H1 (cell line): ENCODE data around the gene TPPP3. TPM values are rescaled to one million over a fixed set of nuclear protein-coding genes. Genes with fewer than 3 reads are reported as not detected.

Experiments
- CTCF ChIA-PET: fragments of 300-600 bp; sonication (Branson Sonifier 250); formaldehyde crosslinking; loops from one replicate; lab custom pipeline; 2021; ENCODE audit not compliant: partially characterized antibody; lab: Charles Lee
- POLR2A ChIA-PET: fragments of 300-600 bp; sonication (Branson Sonifier 250); formaldehyde crosslinking; loops from one replicate; lab custom pipeline; 2021; ENCODE audit warnings: inconsistent platforms; ENCODE audit not compliant: partially characterized antibody; lab: Charles Lee
- DNase-seq, 2 experiments: peaks; one replicate each; pipeline versions ENCODE4 v3.0.0 to v3.0.0-alpha.2; 2010 to 2022; ENCODE audit warnings: low spot score in 2 of 2, low read depth in 1 of 2, mixed read lengths in 1 of 2
- FAIRE-seq: peaks from 2 replicates; lab custom pipeline; 2011; peaks lifted over from hg19 to GRCh38; lab: Jason Lieb, UNC
- H2AFZ ChIP-seq: 2 replicates; pipeline ENCODE4 v1.8.1; 2012; ENCODE audit warnings: low read length, inconsistent platforms
- H2AK5ac ChIP-seq: 2 replicates; pipeline ENCODE4 v1.6.1; 2013; ENCODE audit warnings: low read depth, low read length
- H2BK120ac ChIP-seq: replicated peaks from 2 replicates; pipeline ENCODE3; 2013; ENCODE audit warnings: low read depth, low read length, inconsistent platforms
- H2BK12ac ChIP-seq: 2 replicates; pipeline ENCODE4 v1.6.1; 2013; ENCODE audit warnings: low read depth, low read length
- H2BK15ac ChIP-seq: 2 replicates; pipeline ENCODE4 v1.6.1; 2013; ENCODE audit warnings: low read length
- H2BK20ac ChIP-seq: 2 replicates; pipeline ENCODE4 v1.6.1; 2013; ENCODE audit warnings: low read length
- H2BK5ac ChIP-seq: 2 replicates; pipeline ENCODE4 v1.6.1; 2013; ENCODE audit warnings: low read depth, low read length
- H3K14ac ChIP-seq: 2 replicates; pipeline ENCODE4 v1.6.1; 2013; ENCODE audit warnings: inconsistent platforms; ENCODE audit not compliant: insufficient read length
- H3K18ac ChIP-seq: 2 replicates; pipeline ENCODE4 v1.6.1; 2013; ENCODE audit warnings: low read length; ENCODE audit errors: extremely low read depth
- H3K23ac ChIP-seq: 2 replicates; pipeline ENCODE4 v1.6.1; 2013; ENCODE audit warnings: inconsistent platforms; ENCODE audit not compliant: insufficient read length
- H3K23me2 ChIP-seq: 2 replicates; pipeline ENCODE4 v1.6.1; 2013; ENCODE audit warnings: low read depth, low read length
- H3K27ac ChIP-seq: 2 replicates; pipeline ENCODE4 v1.6.1; 2011; ENCODE audit warnings: low read depth, low read length, inconsistent platforms
- H3K27me3 ChIP-seq, 4 experiments: replicated peaks in 1 of 4; 1 replicate in 1 of 4; 2 replicates in 3 of 4; pipeline versions ENCODE4 v1.6.1 to v1.8.1; 2011 to 2013; ENCODE audit warnings: low read length in 3 of 4, mild to moderate bottlenecking in 3 of 4, inconsistent platforms in 2 of 4, mixed read lengths in 2 of 4, moderate library complexity in 1 of 4; ENCODE audit not compliant: control insufficient read depth in 3 of 4, insufficient read depth in 3 of 4; ENCODE audit errors: extremely low read depth in 1 of 4
- H3K36me3 ChIP-seq, 4 experiments: 2 replicates each; pipeline versions ENCODE4 v1.6.1 to v1.8.1; 2011 to 2013; ENCODE audit warnings: mild to moderate bottlenecking in 4 of 4, low read length in 3 of 4, moderate library complexity in 2 of 4, control low read depth in 1 of 4, inconsistent platforms in 1 of 4; ENCODE audit not compliant: insufficient read depth in 4 of 4, control insufficient read depth in 2 of 4
- H3K4ac ChIP-seq: replicated peaks from 2 replicates; pipeline ENCODE3; 2013; ENCODE audit warnings: low read length, low read depth, mixed read lengths, inconsistent platforms; ENCODE audit not compliant: insufficient read length
- H3K4me1 ChIP-seq, 4 experiments: replicated peaks in 1 of 4; 1 replicate in 1 of 4; 2 replicates in 3 of 4; pipeline versions ENCODE4 v1.6.1 to v1.8.1; 2011 to 2013; ENCODE audit warnings: low read length in 3 of 4, inconsistent platforms in 2 of 4, mixed read lengths in 1 of 4; ENCODE audit not compliant: insufficient read depth in 4 of 4, control insufficient read depth in 3 of 4
- H3K4me2 ChIP-seq, 2 experiments: 2 replicates each; pipeline versions ENCODE4 v1.6.1 to v1.8.1; 2011 to 2013; ENCODE audit warnings: low read depth in 2 of 2, low read length in 2 of 2, control low read depth in 1 of 2, inconsistent platforms in 1 of 2, mild to moderate bottlenecking in 1 of 2; ENCODE audit not compliant: insufficient read depth in 1 of 2
- H3K4me3 ChIP-seq, 4 experiments: fragments of 200-600, 300-600 bp in 1 of 4; sonication (generic), shearing (Covaris generic), sonication (Bioruptor Twin) in 1 of 4; 2 replicates each; pipeline versions ENCODE4 v1.5.1 to v1.8.1; 2011 to 2016; ENCODE audit warnings: low read length in 4 of 4, low read depth in 3 of 4, control low read depth in 2 of 4, inconsistent platforms in 2 of 4, mild to moderate bottlenecking in 2 of 4, mixed read lengths in 1 of 4, moderate library complexity in 1 of 4; ENCODE audit not compliant: insufficient read depth in 2 of 4; ENCODE audit errors: extremely low read depth in 1 of 4
- H3K56ac ChIP-seq: replicated peaks from 2 replicates; pipeline ENCODE3; 2013; ENCODE audit warnings: low read depth, mild to moderate bottlenecking, mixed read lengths, low read length, inconsistent platforms; ENCODE audit not compliant: insufficient read length
- H3K79me1 ChIP-seq: 2 replicates; pipeline ENCODE4 v1.6.1; 2013; ENCODE audit warnings: low read depth, low read length, control low read depth
- H3K79me2 ChIP-seq, 2 experiments: 2 replicates each; pipeline versions ENCODE4 v1.6.1 to v1.8.1; 2012 to 2013; ENCODE audit warnings: low read length in 2 of 2, mild to moderate bottlenecking in 2 of 2, inconsistent platforms in 1 of 2; ENCODE audit not compliant: insufficient read depth in 2 of 2, control insufficient read depth in 1 of 2
- H3K9ac ChIP-seq, 4 experiments: replicated peaks in 1 of 4; 1 replicate in 1 of 4; 2 replicates in 3 of 4; pipeline versions ENCODE4 v1.6.1 to v1.8.1; 2011 to 2013; ENCODE audit warnings: low read depth in 3 of 4, low read length in 3 of 4, control low read depth in 2 of 4, mild to moderate bottlenecking in 2 of 4, moderate library complexity in 2 of 4, inconsistent platforms in 1 of 4; ENCODE audit errors: extremely low read depth in 1 of 4
- H3K9me3 ChIP-seq, 2 experiments: 2 replicates each; pipeline versions ENCODE4 v1.6.1 to v1.8.1; 2012 to 2013; ENCODE audit warnings: mild to moderate bottlenecking in 2 of 2, moderate library complexity in 2 of 2, control low read depth in 1 of 2, inconsistent platforms in 1 of 2, low read depth in 1 of 2, low read length in 1 of 2, mixed read lengths in 1 of 2; ENCODE audit not compliant: insufficient read depth in 2 of 2
- H4K20me1 ChIP-seq, 2 experiments: replicated peaks in 1 of 2; 2 replicates each; pipeline versions ENCODE3 to v1.8.1; 2011 to 2013; ENCODE audit warnings: inconsistent platforms in 2 of 2, low read length in 2 of 2, mild to moderate bottlenecking in 1 of 2; ENCODE audit not compliant: insufficient read depth in 2 of 2, control insufficient read depth in 1 of 2
- H4K5ac ChIP-seq: 2 replicates; pipeline ENCODE4 v1.6.1; 2013; ENCODE audit warnings: low read length, low read depth, mixed read lengths, inconsistent platforms; ENCODE audit not compliant: insufficient read length
- H4K8ac ChIP-seq: 2 replicates; pipeline ENCODE4 v1.8.0; 2013; ENCODE audit warnings: mild to moderate bottlenecking, moderate library complexity, low read length, inconsistent platforms; ENCODE audit not compliant: insufficient read depth; ENCODE audit errors: extremely low read depth
- H4K91ac ChIP-seq: replicated peaks from 2 replicates; pipeline ENCODE3; 2013; ENCODE audit warnings: low read length, mixed read lengths, inconsistent platforms; ENCODE audit not compliant: insufficient read length
- ASH2L ChIP-seq: fragments of 200-600, 300-600 bp; sonication (generic); IDR thresholded peaks from one replicate; pipeline ENCODE4 v1.7.1; 2017; ENCODE audit warnings: low read length
- BRCA1 ChIP-seq: IDR thresholded peaks from 2 replicates; pipeline ENCODE4 v1.6.1; 2012; ENCODE audit warnings: low read depth, low read length, improper control_type of control experiment
- CBX8 ChIP-seq: fragments of 300-800, 300-1000 bp; sonication (generic); IDR thresholded peaks from 2 replicates; pipeline ENCODE4 v1.7.1; 2016; ENCODE audit warnings: low read depth, low read length, borderline replicate concordance
- CHD1 ChIP-seq: IDR thresholded peaks from 2 replicates; pipeline ENCODE4 v1.6.1; 2012; ENCODE audit warnings: low read depth, low read length, improper control_type of control experiment
- KDM1A ChIP-seq: fragments of 200-600, 300-600 bp; sonication (generic); IDR thresholded peaks from 2 replicates; pipeline ENCODE4 v1.7.1; 2016; ENCODE audit warnings: mild to moderate bottlenecking, low read length, borderline replicate concordance
- KDM4A ChIP-seq: IDR thresholded peaks from one replicate; pipeline ENCODE4 v1.7.1; 2012; ENCODE audit warnings: low read depth, mild to moderate bottlenecking, moderate library complexity, low read length, inconsistent platforms; ENCODE audit not compliant: severe bottlenecking
- NANOG ChIP-seq: IDR thresholded peaks from 2 replicates; pipeline ENCODE4 v1.6.1; 2011; ENCODE audit warnings: low read length, low read depth, mild to moderate bottlenecking, inconsistent platforms; ENCODE audit not compliant: insufficient read depth, poor library complexity, severe bottlenecking
- POLR2A ChIP-seq, 2 experiments: IDR thresholded peaks; 1 replicate in 1 of 2; 2 replicates in 1 of 2; pipeline ENCODE4 v1.6.1; 2011; ENCODE audit warnings: low read depth in 2 of 2, low read length in 2 of 2, mild to moderate bottlenecking in 2 of 2; ENCODE audit errors: control extremely low read depth in 1 of 2
- RXRA ChIP-seq: IDR thresholded peaks from 2 replicates; pipeline ENCODE4 v1.6.1; 2011; ENCODE audit warnings: low read depth, mild to moderate bottlenecking, low read length, moderate library complexity; ENCODE audit not compliant: insufficient read depth
- SIX5 ChIP-seq: IDR thresholded peaks from 2 replicates; pipeline ENCODE4 v1.6.1; 2011; ENCODE audit warnings: mild to moderate bottlenecking, low read depth, low read length
- SP1 ChIP-seq: IDR thresholded peaks from 2 replicates; pipeline ENCODE4 v1.6.1; 2011; ENCODE audit warnings: low read depth, low read length
- TAF7 ChIP-seq: optimal IDR thresholded peaks from 2 replicates; pipeline ENCODE3; 2011; ENCODE audit warnings: low read depth, mild to moderate bottlenecking, inconsistent platforms, low read length, moderate library complexity, borderline replicate concordance
- ZNF274 ChIP-seq: IDR thresholded peaks from 2 replicates; pipeline ENCODE4 v1.7.0; 2012; ENCODE audit warnings: low read length, borderline replicate concordance; ENCODE audit errors: extremely low read depth
- WGBS, 2 experiments: shearing (Covaris generic) in 1 of 2; methylation state at CpG; one replicate each; pipeline versions ENCODE4 v1.1.6 to v1.1.7; 2013 to 2015; ENCODE audit warnings: low lambda C conversion rate in 2 of 2, mixed read lengths in 2 of 2, inconsistent platforms in 1 of 2, low coverage in 1 of 2, missing lambda C conversion rate in 1 of 2; ENCODE audit not compliant: insufficient replicate concordance in 2 of 2, insufficient coverage in 1 of 2, insufficient read length in 1 of 2; ENCODE audit errors: extremely low coverage in 1 of 2, missing lambda C conversion rate in 1 of 2; 5-methylcytosine and 5-hydroxymethylcytosine counted together
- polyA plus RNA-seq, 7 experiments: library from polyadenylated mRNA; depleted of rRNA in 3 of 7; stranded (reverse) in 5 of 7; unstranded in 2 of 7; fragments of >200 nt in 5 of 7; fragments of 200-250 nt in 2 of 7; gene quantifications; 1 replicate in 5 of 7; 2 replicates in 1 of 7; 4 replicates in 1 of 7; pipeline versions ENCODE4 v1.2.1 to v1.2.3, GENCODE V29; 2011 to 2013; ENCODE audit warnings: missing spikeins in 2 of 7, mixed read lengths in 2 of 7
- total RNA-seq: library from RNA; stranded (reverse); fragmentation: NEBNext Ultra II Directional; extraction: Animal tissue kit (Norgen Biotek cat#: 25700); gene quantifications from 2 replicates; pipeline ENCODE4 v1.2.1, GENCODE V29; 2021
- TF ChIP-seq, protein P1 (sequence below): IDR thresholded peaks from 2 replicates; pipeline ENCODE4 v1.6.1; 2011; ENCODE audit warnings: low read length, improper control_type of control experiment

The TPPP3 gene
- total and polyA plus RNA-seq, 2 of the 8 experiments (the other 6 are each of a cell fraction or from before 2014, with no cell fraction given) = 0.77 to 1.0 TPM

DNA sequence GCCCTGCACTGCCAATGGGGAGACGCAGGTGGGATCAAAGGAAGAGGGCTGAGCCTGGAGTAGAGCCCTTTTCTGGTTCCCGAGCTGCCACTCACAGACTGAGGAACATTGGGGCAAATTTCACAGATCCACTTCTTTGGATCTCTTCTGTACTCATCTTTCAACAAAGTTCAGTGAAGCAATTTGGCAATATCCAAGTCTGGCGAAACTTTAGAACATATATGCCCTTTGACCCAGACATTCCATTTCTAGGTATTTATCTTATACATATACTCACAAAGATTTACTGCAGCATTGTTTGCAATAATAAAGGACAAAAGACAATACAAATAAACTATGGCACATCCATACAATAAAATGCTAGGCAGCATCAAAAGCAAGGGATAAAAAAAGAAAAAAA lies 18.0 kb upstream of the TPPP3 start:
- Histone ChIP-seq H3K79me2 (no peaks in the 10 kb centered on the region), H3K27me3 (no peaks in the 10 kb centered on the region; a peak in 3 of 7 replicates), H3K9ac (no peak overlapping the region), H4K91ac (no peak overlapping the region), H2AFZ (no peak overlapping the region), H3K79me1 (no peaks in the 10 kb centered on the region), H3K23ac (no peak overlapping the region), H3K4me2 (no peak overlapping the region), H3K18ac (no peak overlapping the region), H3K36me3 (no peaks in the 10 kb centered on the region), H2AK5ac (no peak overlapping the region), H3K4me1 (peaks cover 0 to 20% (median 3%) of the 10 kb centered on the region in 4 experiments), H2BK5ac (no peak overlapping the region), H2BK120ac (no peak overlapping the region), H2BK15ac (no peak overlapping the region), H3K9me3 (no peaks in the 10 kb centered on the region), H3K27ac (no peak overlapping the region), H3K4ac (no peak overlapping the region), H3K14ac (no peak overlapping the region), H2BK12ac (no peak overlapping the region), H2BK20ac (no peak overlapping the region), H3K56ac (no peak overlapping the region), H4K8ac (no peak overlapping the region), H4K5ac (no peak overlapping the region), H3K4me3 (no peak overlapping the region), H4K20me1 (no peaks in the 10 kb centered on the region), H3K23me2 (peaks cover 4% of the 10 kb centered on the region; the same call in 1 of the 2 replicates)
- ChIA-PET CTCF (interaction anchor here (0.7 to 32.4 kb wide), 4 partner anchors 6 to 623 kb away, joined by 3 to 476 read pairs (median 240); partner anchors contain the start of genes ATP6V0D1, TPPP3 and ZDHHC1), POLR2A (no interaction called here)
- DNase-seq = no peak
- no peak for FAIRE-seq
- 78% methylated on average over 3 of the region's 3 CpGs; no CpG with 5 or more reads in 1 of the 2 experiments for WGBS, 2 experiments
- TF ChIP-seq POLR2A (IDR thresholded peaks at IDR 0.05; ENCODE audit: control extremely low read depth in 1 of 2, low read depth in 2 of 2, low read length in 2 of 2) (no peak), CBX8 (no peak), ZNF274 (no peak), KDM1A (no peak), CHD1 (no peak), BRCA1 (no peak), TAF7 (no peak), RXRA (no peak), SP1 (no peak), KDM4A (no peak), NANOG (no peak), ASH2L (no peak), SIX5 (no peak)
- TF ChIP-seq, protein P1, sequence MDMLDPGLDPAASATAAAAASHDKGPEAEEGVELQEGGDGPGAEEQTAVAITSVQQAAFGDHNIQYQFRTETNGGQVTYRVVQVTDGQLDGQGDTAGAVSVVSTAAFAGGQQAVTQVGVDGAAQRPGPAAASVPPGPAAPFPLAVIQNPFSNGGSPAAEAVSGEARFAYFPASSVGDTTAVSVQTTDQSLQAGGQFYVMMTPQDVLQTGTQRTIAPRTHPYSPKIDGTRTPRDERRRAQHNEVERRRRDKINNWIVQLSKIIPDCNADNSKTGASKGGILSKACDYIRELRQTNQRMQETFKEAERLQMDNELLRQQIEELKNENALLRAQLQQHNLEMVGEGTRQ = no peak
